ENCODE data around the gene CTSW. TPM values are rescaled to one million over a fixed set of nuclear protein-coding genes. Genes with fewer than 3 reads are reported as not detected.
A peak's percentile ranks its signal among the peaks of the same experiment; 100 is the strongest.

Gene CTSW
- polyA plus RNA-seq, 1 donor (not counting 4 experiments of a cell fraction or from before 2014, with no cell fraction given): not detected

DNA sequence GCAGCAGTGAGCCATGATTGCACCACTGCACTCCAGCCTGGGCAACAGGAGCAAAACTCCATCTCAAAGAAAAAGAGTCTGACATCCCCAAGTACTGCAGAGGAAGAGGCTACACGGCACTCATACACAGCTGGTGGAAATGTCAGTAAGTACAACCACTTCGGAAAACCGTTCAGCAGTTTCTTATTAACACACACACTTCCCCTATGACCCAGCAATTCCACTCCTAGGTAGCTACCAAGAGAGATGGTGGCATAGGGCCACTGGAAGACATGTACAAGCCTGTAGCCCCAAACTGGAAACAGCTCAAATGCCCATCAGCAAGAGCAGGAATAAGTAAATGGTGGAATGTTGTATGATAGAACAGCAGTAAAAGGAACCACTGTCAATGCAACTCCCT is 42.9 kb downstream of the CTSW start:
- peaks cover 8 to 23% of the 10 kb centered on the region in 2 experiments for H3K36me3 ChIP-seq (ENCODE audit: control insufficient read depth in 2 of 2, extremely low read depth in 1 of 2, insufficient read depth in 2 of 2, low read length in 2 of 2)
- H3K79me2 ChIP-seq (ENCODE audit: control insufficient read depth, insufficient read depth, low read length): peaks cover 29% of the 10 kb centered on the region
- no peak for TF ChIP-seq EZH2 (IDR thresholded peaks at IDR 0.05; ENCODE audit: low read length)
- TF ChIP-seq, protein P1, sequence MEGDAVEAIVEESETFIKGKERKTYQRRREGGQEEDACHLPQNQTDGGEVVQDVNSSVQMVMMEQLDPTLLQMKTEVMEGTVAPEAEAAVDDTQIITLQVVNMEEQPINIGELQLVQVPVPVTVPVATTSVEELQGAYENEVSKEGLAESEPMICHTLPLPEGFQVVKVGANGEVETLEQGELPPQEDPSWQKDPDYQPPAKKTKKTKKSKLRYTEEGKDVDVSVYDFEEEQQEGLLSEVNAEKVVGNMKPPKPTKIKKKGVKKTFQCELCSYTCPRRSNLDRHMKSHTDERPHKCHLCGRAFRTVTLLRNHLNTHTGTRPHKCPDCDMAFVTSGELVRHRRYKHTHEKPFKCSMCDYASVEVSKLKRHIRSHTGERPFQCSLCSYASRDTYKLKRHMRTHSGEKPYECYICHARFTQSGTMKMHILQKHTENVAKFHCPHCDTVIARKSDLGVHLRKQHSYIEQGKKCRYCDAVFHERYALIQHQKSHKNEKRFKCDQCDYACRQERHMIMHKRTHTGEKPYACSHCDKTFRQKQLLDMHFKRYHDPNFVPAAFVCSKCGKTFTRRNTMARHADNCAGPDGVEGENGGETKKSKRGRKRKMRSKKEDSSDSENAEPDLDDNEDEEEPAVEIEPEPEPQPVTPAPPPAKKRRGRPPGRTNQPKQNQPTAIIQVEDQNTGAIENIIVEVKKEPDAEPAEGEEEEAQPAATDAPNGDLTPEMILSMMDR (optimal IDR thresholded peaks at IDR 0.05 in 1 of 3, IDR thresholded peaks at IDR 0.05 in 1 of 3, conservative IDR thresholded peaks at IDR 0.05 in 1 of 3; ENCODE audit: extremely low read depth in 1 of 3, insufficient read depth in 2 of 3, low read length in 3 of 3): no peak
- no peaks in the 10 kb centered on the region for H3K9me3 ChIP-seq (ENCODE audit: control insufficient read depth, low read depth, low read length)
- H3K27ac ChIP-seq (ENCODE audit: control insufficient read depth, insufficient read depth, low read length): no peak overlapping the region
- H3K27me3 ChIP-seq (ENCODE audit: control insufficient read depth, extremely low read depth, insufficient read depth, low read length): no peaks in the 10 kb centered on the region
- peaks cover 25% of the 10 kb centered on the region for H3K4me1 ChIP-seq (ENCODE audit: control insufficient read depth, extremely low read depth, insufficient read depth, low read length)
- no peak for DNase-seq (ENCODE audit: low read depth, low spot score)
- H2AFZ ChIP-seq (ENCODE audit: control insufficient read depth, low read length): no peak overlapping the region
- dilution Hi-C loops (cut with MboI; ENCODE audit: extremely low pct_ligation_motif_present, low sequenced_read_pairs): no loop called here
- FAIRE-seq: no peak
- no peak overlapping the region for H3K4me3 ChIP-seq (ENCODE audit: control insufficient read depth in 2 of 3, extremely low read depth in 1 of 3, insufficient read depth in 2 of 3, low read depth in 1 of 3, low read length in 3 of 3)
- H3K9me1 ChIP-seq (ENCODE audit: control insufficient read depth, extremely low read depth, insufficient read depth, low read length): no peaks in the 10 kb centered on the region
- H3K4me2 ChIP-seq (ENCODE audit: control insufficient read depth, extremely low read depth, insufficient read depth, low read depth, low read length): peak overlapping the region; percentile 30
- H3K9ac ChIP-seq (ENCODE audit: control insufficient read depth, extremely low read depth, insufficient read depth, low read length): no peak overlapping the region
- H4K20me1 ChIP-seq (ENCODE audit: control insufficient read depth, extremely low read depth, insufficient read depth, low read length): no peaks in the 10 kb centered on the region

DNA sequence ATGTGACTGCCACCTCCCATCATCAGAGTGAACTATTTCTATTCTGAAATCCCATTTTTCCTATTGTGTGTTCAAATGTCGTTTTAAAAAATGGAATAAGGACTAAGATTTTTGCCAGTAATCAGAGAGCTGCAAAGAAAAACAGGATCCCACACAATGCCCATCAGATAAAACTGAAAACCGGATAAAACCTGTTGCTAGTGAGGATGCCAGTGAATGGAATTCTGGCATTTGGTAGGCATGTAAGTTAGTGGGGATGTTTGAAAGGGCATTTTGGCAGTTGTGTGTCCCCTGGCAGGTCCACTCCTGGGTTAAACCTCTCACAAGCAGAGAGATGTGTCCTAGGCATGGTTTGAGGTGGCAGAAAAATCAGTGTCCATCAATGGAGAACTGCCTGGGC is 45.8 kb downstream of the CTSW start:
- FAIRE-seq (no peak), DNase-seq (ENCODE audit: low read depth, low spot score) (no peak)
- no peaks in the 10 kb centered on the region for H3K9me3 ChIP-seq (ENCODE audit: control insufficient read depth, low read depth, low read length)
- no peak overlapping the region for H3K9ac ChIP-seq (ENCODE audit: control insufficient read depth, extremely low read depth, insufficient read depth, low read length)
- no peaks in the 10 kb centered on the region for H3K27me3 ChIP-seq (ENCODE audit: control insufficient read depth, extremely low read depth, insufficient read depth, low read length)
- no peak for TF ChIP-seq EZH2 (IDR thresholded peaks at IDR 0.05; ENCODE audit: low read length)
- TF ChIP-seq, protein P1 (optimal IDR thresholded peaks at IDR 0.05 in 1 of 3, IDR thresholded peaks at IDR 0.05 in 1 of 3, conservative IDR thresholded peaks at IDR 0.05 in 1 of 3; ENCODE audit: extremely low read depth in 1 of 3, insufficient read depth in 2 of 3, low read length in 3 of 3): no peak
- H3K36me3 ChIP-seq (ENCODE audit: control insufficient read depth in 2 of 2, extremely low read depth in 1 of 2, insufficient read depth in 2 of 2, low read length in 2 of 2): peaks cover 6 to 23% of the 10 kb centered on the region in 2 experiments
- H3K79me2 ChIP-seq (ENCODE audit: control insufficient read depth, insufficient read depth, low read length): peaks cover 9% of the 10 kb centered on the region
- no peak overlapping the region for H3K27ac ChIP-seq (ENCODE audit: control insufficient read depth, insufficient read depth, low read length)
- H4K20me1 ChIP-seq (ENCODE audit: control insufficient read depth, extremely low read depth, insufficient read depth, low read length): no peaks in the 10 kb centered on the region
- no peak overlapping the region for H3K4me3 ChIP-seq (ENCODE audit: control insufficient read depth in 2 of 3, extremely low read depth in 1 of 3, insufficient read depth in 2 of 3, low read depth in 1 of 3, low read length in 3 of 3)
- no peaks in the 10 kb centered on the region for H3K9me1 ChIP-seq (ENCODE audit: control insufficient read depth, extremely low read depth, insufficient read depth, low read length)
- no peak overlapping the region for H3K4me2 ChIP-seq (ENCODE audit: control insufficient read depth, extremely low read depth, insufficient read depth, low read depth, low read length)
- dilution Hi-C loops (cut with MboI; ENCODE audit: extremely low pct_ligation_motif_present, low sequenced_read_pairs): no loop called here
- peaks cover 18% of the 10 kb centered on the region for H3K4me1 ChIP-seq (ENCODE audit: control insufficient read depth, extremely low read depth, insufficient read depth, low read length)
- no peak overlapping the region for H2AFZ ChIP-seq (ENCODE audit: control insufficient read depth, low read length)
